Karpas-422 (cell line): ENCODE measurements around the gene GLP2R. TPM values are rescaled to one million over a fixed set of nuclear protein-coding genes. Genes with fewer than 3 reads are reported as not detected.

Experiments used
- DNase-seq: peaks from one replicate; pipeline ENCODE4 v3.0.0-alpha.2; 2015
- H2AFZ ChIP-seq: fragments of 200-600 bp; sonication (generic); 2 replicates; pipeline ENCODE4 v1.6.1; 2014; ENCODE audit warnings: antibody characterized with exemption, low read length, mixed read lengths
- H3K27ac ChIP-seq: fragments of 200-600 bp; sonication (generic); 2 replicates; pipeline ENCODE4 v1.5.1; 2014; ENCODE audit warnings: mild to moderate bottlenecking, low read length, moderate library complexity
- H3K27me3 ChIP-seq: fragments of 200-600 bp; sonication (generic); 2 replicates; pipeline ENCODE4 v1.6.1; 2014; ENCODE audit warnings: low read length, mixed read lengths
- H3K36me3 ChIP-seq: fragments of 200-600 bp; sonication (generic); 2 replicates; pipeline ENCODE4 v1.6.1; 2014; ENCODE audit warnings: low read length, mixed read lengths; ENCODE audit not compliant: insufficient read depth
- H3K4me1 ChIP-seq: fragments of 200-600 bp; sonication (generic); 2 replicates; pipeline ENCODE4 v1.6.1; 2014; ENCODE audit warnings: mild to moderate bottlenecking, low read length, mixed read lengths
- H3K4me2 ChIP-seq: fragments of 200-600 bp; sonication (generic); 2 replicates; pipeline ENCODE4 v1.6.1; 2014; ENCODE audit warnings: low read length, low read depth, mild to moderate bottlenecking; ENCODE audit not compliant: poor library complexity, severe bottlenecking
- H3K4me3 ChIP-seq: fragments of 200-600 bp; sonication (generic); 2 replicates; pipeline ENCODE4 v1.5.1; 2014; ENCODE audit warnings: mild to moderate bottlenecking, antibody characterized with exemption, low read length, mixed read lengths
- H3K79me2 ChIP-seq: fragments of 200-600 bp; sonication (generic); 2 replicates; pipeline ENCODE4 v1.6.1; 2014; ENCODE audit warnings: mild to moderate bottlenecking, low read length, mixed read lengths
- H3K9ac ChIP-seq: fragments of 200-600 bp; sonication (generic); 2 replicates; pipeline ENCODE4 v1.6.0; 2014; ENCODE audit warnings: low read length
- H3K9me2 ChIP-seq: fragments of 200-600 bp; sonication (generic), shearing (Covaris generic); replicated peaks from 2 replicates; pipeline ENCODE4 v1.6.0; 2014; ENCODE audit warnings: mild to moderate bottlenecking, low read length, moderate library complexity; ENCODE audit not compliant: insufficient read depth
- H3K9me3 ChIP-seq: fragments of 300-700, 200-600 bp; sonication (generic); 2 replicates; pipeline ENCODE4 v1.6.1; 2014; ENCODE audit warnings: low read length, mixed read lengths
- H4K20me1 ChIP-seq: fragments of 200-600 bp; sonication (generic); 2 replicates; pipeline ENCODE4 v1.6.1; 2014; ENCODE audit warnings: mild to moderate bottlenecking, antibody characterized with exemption, low read length, low read depth; ENCODE audit not compliant: insufficient read depth
- total RNA-seq: library from RNA; depleted of rRNA; stranded (reverse); fragments of >200 nt; shearing (Covaris generic); gene quantifications from 2 replicates; pipeline ENCODE4 v1.2.3, GENCODE V29; 2014; ENCODE audit warnings: low replicate concordance

GLP2R gene
- total RNA-seq, 1 experiment from 2014 or later = not detected

DNA sequence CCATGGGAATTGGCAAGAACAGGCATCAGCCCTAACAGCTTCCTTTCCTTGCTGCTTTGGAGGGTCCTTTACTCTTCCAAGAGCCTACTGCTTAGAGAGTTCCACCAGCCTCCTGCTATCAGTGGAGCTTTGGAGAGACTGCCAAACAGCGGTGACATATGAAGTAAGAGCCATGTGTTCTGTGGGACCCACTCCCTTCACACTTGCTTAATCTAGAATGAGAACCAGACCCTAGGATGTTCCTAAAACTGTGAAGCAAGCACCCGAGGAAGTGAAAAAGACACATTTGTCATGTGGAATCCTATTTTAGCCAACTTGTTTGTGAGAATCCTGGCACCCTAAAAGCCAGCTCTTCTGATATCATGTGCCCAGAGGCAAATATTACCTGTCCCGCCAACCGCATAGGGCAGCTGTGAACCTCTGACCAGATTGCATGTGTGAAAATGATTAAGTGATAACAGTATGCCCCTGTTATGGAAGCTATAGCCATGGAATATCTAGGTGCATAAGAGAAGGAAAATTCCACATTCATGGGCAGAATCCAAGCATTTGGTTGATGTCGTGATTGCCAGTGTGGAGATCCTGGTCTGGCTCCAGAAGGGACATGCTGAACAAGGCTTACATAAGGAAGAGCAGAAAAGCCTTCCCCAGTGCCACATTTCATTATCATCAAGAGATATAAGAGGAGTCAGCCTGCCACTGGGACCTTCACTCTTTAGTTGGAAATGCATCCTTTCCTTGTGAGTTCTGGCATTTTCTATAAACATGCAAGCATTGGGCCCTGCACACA, 60.6 kb downstream of the GLP2R start:
- H3K4me1 ChIP-seq = no peaks in the 10 kb centered on the region
- H3K36me3 ChIP-seq = no peaks in the 10 kb centered on the region
- no peak for DNase-seq
- no peaks in the 10 kb centered on the region for H4K20me1 ChIP-seq
- no peaks in the 10 kb centered on the region for H3K9me2 ChIP-seq
- no peak overlapping the region for H3K27ac ChIP-seq
- no peak overlapping the region for H3K4me2 ChIP-seq
- no peaks in the 10 kb centered on the region for H3K79me2 ChIP-seq
- peaks cover 7% of the 10 kb centered on the region for H3K9me3 ChIP-seq
- no peak overlapping the region for H2AFZ ChIP-seq
- 0 out of 2 replicates have a peak, but pooled peaks cover 3% of the 10 kb centered on the region for H3K27me3 ChIP-seq
- no peak overlapping the region for H3K9ac ChIP-seq
- H3K4me3 ChIP-seq = no peak overlapping the region

DNA sequence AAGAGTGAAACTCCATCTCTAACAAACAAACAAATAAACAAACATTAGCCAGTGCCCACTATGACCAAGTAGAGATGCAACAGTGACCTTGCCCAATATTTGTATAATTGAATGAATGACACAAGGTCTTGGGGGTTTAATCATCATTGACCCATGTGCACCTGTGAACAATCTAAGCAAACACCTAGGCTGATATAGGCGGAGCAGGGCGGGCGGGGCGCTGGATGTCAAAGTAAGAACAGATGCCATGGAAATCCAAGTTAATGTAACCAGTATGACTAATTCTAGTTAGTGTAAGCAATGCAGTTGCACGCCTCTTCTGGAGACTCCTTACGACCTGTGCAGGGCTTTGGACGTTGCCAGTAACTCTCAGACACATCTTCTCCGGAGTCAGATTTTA, 61.8 kb downstream of the GLP2R start:
- Histone ChIP-seq H3K27ac (no peak overlapping the region), H3K4me1 (no peaks in the 10 kb centered on the region), H3K9me2 (no peaks in the 10 kb centered on the region), H3K79me2 (no peaks in the 10 kb centered on the region), H2AFZ (no peak overlapping the region), H3K9me3 (peaks cover 7% of the 10 kb centered on the region), H3K36me3 (no peaks in the 10 kb centered on the region), H3K9ac (no peak overlapping the region), H3K27me3 (no peaks in the 10 kb centered on the region), H3K4me2 (no peak overlapping the region), H4K20me1 (no peaks in the 10 kb centered on the region), H3K4me3 (no peak overlapping the region)
- DNase-seq = no peak

DNA sequence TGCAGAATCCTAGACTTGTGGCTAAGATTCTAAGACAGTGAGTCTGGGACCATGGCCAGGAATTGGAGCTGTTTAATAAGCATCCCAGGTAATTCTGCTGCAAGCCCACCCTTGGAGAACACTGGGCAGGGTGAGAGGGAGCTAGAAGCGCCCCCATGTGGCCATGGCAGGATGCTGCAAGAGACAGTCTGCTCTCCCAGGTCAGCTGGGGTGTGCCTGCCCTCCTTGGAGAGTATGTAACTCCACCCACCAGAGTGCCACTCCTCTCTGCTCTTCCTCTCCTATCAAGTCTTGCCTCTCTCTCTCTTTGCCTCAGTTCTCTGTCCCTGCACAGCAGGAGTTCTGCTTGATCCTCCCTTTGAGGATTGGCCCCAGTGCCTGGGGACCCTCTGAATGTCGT, 64.4 kb downstream of the GLP2R start:
- DNase-seq = peak; percentile 89
- H3K4me2 ChIP-seq = no peak overlapping the region
- H2AFZ ChIP-seq = no peak overlapping the region

DNA sequence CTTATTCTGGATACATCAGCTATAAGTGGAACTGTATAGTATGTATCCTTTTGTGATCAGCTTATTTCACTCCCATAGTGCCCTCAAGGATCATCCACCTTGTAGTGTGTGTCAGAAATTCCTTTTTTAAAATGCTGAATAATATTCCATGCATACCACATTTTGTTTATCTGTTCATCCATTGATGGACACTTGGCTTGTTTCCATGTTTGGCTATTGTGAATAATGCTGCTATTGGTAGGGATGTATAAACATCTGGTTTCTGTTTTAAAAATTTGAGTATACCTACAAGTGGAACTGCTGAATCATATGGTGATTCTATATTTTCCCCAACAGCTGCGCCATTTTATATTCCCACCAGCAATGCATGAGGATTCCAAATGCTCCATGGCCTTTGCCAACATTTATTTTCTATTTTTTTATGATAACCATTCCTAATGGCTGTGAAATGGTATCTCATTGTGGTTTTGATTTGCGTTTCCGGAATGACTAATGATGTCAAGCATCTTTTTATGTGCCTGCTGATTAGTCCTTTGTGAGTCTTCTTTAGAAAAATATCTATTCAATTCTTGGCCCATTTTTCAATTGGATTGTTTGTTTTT, 67.8 kb downstream of the GLP2R start:
- Histone ChIP-seq H3K79me2 (no peaks in the 10 kb centered on the region), H3K4me3 (no peak overlapping the region), H2AFZ (no peak overlapping the region), H4K20me1 (no peaks in the 10 kb centered on the region), H3K36me3 (no peaks in the 10 kb centered on the region), H3K9ac (no peak overlapping the region), H3K9me3 (no peaks in the 10 kb centered on the region), H3K4me2 (no peak overlapping the region), H3K27me3 (no peaks in the 10 kb centered on the region), H3K27ac (no peak overlapping the region), H3K9me2 (no peaks in the 10 kb centered on the region), H3K4me1 (0 out of 2 replicates have a peak, but pooled peaks cover 4% of the 10 kb centered on the region)
- DNase-seq = no peak

More for the DNA sequence above, 64.4 kb downstream of the GLP2R start:
- Histone ChIP-seq H3K36me3 (no peaks in the 10 kb centered on the region), H3K4me1 (0 out of 2 replicates have a peak, but pooled peaks cover 4% of the 10 kb centered on the region), H3K9ac (no peak overlapping the region), H3K27me3 (no peaks in the 10 kb centered on the region), H3K27ac (no peak overlapping the region), H3K9me3 (no peaks in the 10 kb centered on the region), H3K9me2 (no peaks in the 10 kb centered on the region), H3K79me2 (no peaks in the 10 kb centered on the region), H3K4me3 (no peak overlapping the region), H4K20me1 (no peaks in the 10 kb centered on the region)

DNA sequence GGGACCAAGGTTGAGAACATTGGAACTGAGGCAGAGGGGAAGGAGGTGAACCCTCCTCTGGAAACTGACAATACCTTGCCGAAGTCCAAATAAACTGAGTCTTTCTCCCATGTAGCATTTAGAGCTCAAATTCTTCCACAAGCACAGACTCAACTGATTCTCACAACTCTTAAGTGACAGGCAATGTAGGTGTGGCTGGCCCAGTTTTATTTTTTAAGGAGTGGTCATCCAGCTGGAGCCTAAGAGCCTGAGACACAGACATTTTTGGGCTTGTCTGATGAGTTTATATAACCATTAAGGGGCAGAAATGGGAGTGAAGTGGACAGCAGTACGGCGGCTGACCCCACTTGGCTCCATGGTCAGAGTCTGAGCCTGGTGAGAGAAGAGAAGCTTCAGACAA, 68.5 kb downstream of the GLP2R start:
- Histone ChIP-seq H3K27ac (no peak overlapping the region), H3K79me2 (no peaks in the 10 kb centered on the region), H2AFZ (no peak overlapping the region), H3K36me3 (no peaks in the 10 kb centered on the region), H3K9me2 (no peaks in the 10 kb centered on the region), H3K4me2 (no peak overlapping the region), H3K4me3 (no peak overlapping the region), H4K20me1 (no peaks in the 10 kb centered on the region), H3K9ac (no peak overlapping the region), H3K9me3 (no peaks in the 10 kb centered on the region), H3K4me1 (0 out of 2 replicates have a peak, but pooled peaks cover 4% of the 10 kb centered on the region), H3K27me3 (no peaks in the 10 kb centered on the region)
- no peak for DNase-seq

DNA sequence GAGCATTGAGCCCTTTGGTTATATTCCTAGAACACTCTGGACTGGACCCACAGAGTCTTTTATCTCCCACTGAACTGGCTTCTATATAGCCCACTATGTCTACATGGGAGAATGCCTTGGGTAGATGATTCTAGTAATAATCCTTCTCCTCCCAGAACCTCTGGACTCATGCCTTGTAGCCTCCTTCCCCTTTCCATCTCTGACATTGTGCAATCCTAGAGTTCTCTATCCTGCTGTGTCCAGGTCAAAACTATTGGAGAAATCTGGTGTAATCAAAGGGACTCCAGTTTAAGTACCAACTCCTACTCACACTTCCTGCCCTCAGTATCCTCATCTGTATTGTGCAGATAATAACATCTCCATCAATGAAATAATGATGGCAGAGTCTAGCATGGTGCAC, 70.2 kb downstream of the GLP2R start:
- H3K79me2 ChIP-seq = no peaks in the 10 kb centered on the region
- H3K4me1 ChIP-seq = 0 out of 2 replicates have a peak, but pooled peaks cover 4% of the 10 kb centered on the region
- H3K9me3 ChIP-seq = no peaks in the 10 kb centered on the region
- no peak overlapping the region for H3K27ac ChIP-seq
- DNase-seq = no peak
- no peaks in the 10 kb centered on the region for H4K20me1 ChIP-seq
- no peaks in the 10 kb centered on the region for H3K36me3 ChIP-seq
- H3K9me2 ChIP-seq = no peaks in the 10 kb centered on the region
- no peak overlapping the region for H3K4me3 ChIP-seq
- no peak overlapping the region for H3K9ac ChIP-seq
- no peak overlapping the region for H3K4me2 ChIP-seq
- no peak overlapping the region for H2AFZ ChIP-seq
- H3K27me3 ChIP-seq = no peaks in the 10 kb centered on the region

DNA sequence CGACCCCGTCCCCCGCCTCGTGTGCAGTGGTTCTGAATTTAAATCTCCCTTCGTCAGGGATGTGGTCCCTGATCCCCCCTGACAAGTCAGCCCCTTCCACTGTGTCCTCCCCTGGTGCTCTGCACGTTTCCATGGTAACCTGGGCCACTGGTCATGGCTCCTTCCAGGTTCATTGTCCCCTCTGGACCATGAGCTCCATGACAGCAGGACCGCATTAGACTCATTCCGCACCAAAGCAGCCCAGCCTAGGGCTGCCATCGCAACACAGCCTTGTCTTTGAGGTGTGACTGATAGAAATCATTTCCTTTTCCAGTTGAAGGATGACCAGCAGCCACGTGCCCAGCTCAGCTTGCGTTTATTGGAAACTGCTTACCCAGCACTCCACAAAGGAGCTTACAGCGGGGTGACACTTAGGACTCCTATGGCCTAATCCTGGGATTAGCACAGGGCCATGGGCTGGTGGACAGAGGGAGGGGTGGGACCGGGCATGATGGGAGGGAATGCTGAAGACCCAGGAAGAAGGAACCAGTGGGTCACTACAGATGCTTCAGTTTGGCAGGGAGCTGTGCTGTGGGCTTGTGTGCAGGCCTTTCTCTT, 71.7 kb downstream of the GLP2R start:
- Histone ChIP-seq H3K9ac (no peak overlapping the region), H3K9me2 (no peaks in the 10 kb centered on the region), H3K4me2 (no peak overlapping the region), H3K4me3 (no peak overlapping the region), H3K27ac (no peak overlapping the region), H4K20me1 (no peaks in the 10 kb centered on the region), H3K79me2 (no peaks in the 10 kb centered on the region), H3K9me3 (no peaks in the 10 kb centered on the region), H3K36me3 (no peaks in the 10 kb centered on the region), H3K27me3 (no peaks in the 10 kb centered on the region), H3K4me1 (0 out of 2 replicates have a peak, but pooled peaks cover 4% of the 10 kb centered on the region), H2AFZ (no peak overlapping the region)
- no peak for DNase-seq

DNA sequence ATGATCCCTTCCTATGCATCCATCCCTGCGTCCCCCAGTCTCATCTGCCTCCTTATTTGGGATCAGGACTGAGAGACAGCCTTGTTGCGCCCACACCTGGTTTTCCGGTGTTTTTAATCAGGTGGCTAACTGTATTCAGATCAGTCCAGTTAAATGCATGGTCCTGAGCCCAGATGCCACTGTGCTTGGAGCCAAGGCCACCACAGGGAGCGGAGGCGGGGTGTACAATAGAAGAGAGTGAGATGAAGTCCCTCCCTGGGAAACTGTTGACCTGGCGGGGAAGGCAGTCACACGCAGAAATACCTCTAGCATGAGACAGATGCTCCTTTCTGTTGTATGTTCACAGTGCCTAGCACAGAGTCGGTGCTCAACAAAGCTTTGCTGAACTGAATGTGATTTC, 73.1 kb downstream of the GLP2R start:
- H3K4me3 ChIP-seq = no peak overlapping the region
- no peak overlapping the region for H3K4me2 ChIP-seq
- H3K4me1 ChIP-seq = 0 out of 2 replicates have a peak, but pooled peaks cover 4% of the 10 kb centered on the region
- no peaks in the 10 kb centered on the region for H3K27me3 ChIP-seq
- H2AFZ ChIP-seq = no peak overlapping the region
- no peak for DNase-seq
- H4K20me1 ChIP-seq = no peaks in the 10 kb centered on the region
- H3K36me3 ChIP-seq = no peaks in the 10 kb centered on the region
- H3K27ac ChIP-seq = no peak overlapping the region
- H3K79me2 ChIP-seq = no peaks in the 10 kb centered on the region
- H3K9ac ChIP-seq = no peak overlapping the region
- no peaks in the 10 kb centered on the region for H3K9me2 ChIP-seq
- no peaks in the 10 kb centered on the region for H3K9me3 ChIP-seq
